Vagina (tissue), 2 donors: ENCODE data around the gene TTC39B.

Experiments used
- POLR2AphosphoS5 ChIP-seq, 2 donors: sonication (generic); formaldehyde crosslinking; IDR thresholded peaks; one replicate each; pipeline ENCODE4 v1.9.0; 2017; ENCODE audit warnings: antibody characterized with exemption in 2 of 2, mild to moderate bottlenecking in 2 of 2, low read depth in 1 of 2; ENCODE audit not compliant: insufficient read depth in 1 of 2
- TF ChIP-seq, protein P1 (sequence below), 3 experiments: fragments of 450-650 bp in 2 of 3; fragments of 200-600 bp in 1 of 3; sonication (generic) in 1 of 3; IDR thresholded peaks; one replicate each; pipeline ENCODE4 v1.5.1; 2017 to 2019; ENCODE audit warnings: antibody characterized with exemption in 3 of 3, mild to moderate bottlenecking in 2 of 3, moderate library complexity in 2 of 3

DNA sequence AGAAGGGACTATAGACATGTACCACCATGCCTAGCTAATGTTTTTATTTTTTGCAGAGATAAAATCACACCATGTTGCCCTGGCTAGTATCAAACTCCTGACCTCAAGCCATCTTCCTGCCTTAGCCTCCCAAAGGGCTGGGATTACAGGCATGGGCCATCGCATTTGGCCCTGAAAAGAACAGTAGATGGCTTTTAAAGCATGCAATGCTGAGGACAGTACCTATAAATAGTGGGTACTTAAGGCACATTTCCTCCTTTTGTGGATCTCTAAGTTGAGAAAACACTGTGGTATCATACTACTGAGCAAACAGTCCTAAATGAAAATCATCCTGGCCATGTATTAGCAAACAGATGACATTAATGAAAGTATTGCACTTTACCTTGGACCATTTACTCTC, 119.4 kb downstream of the TTC39B start:
- no peak for TF ChIP-seq POLR2AphosphoS5 (IDR thresholded peaks at IDR 0.05; ENCODE audit: insufficient read depth in 1 of 2, low read depth in 1 of 2)
- TF ChIP-seq, protein P1, sequence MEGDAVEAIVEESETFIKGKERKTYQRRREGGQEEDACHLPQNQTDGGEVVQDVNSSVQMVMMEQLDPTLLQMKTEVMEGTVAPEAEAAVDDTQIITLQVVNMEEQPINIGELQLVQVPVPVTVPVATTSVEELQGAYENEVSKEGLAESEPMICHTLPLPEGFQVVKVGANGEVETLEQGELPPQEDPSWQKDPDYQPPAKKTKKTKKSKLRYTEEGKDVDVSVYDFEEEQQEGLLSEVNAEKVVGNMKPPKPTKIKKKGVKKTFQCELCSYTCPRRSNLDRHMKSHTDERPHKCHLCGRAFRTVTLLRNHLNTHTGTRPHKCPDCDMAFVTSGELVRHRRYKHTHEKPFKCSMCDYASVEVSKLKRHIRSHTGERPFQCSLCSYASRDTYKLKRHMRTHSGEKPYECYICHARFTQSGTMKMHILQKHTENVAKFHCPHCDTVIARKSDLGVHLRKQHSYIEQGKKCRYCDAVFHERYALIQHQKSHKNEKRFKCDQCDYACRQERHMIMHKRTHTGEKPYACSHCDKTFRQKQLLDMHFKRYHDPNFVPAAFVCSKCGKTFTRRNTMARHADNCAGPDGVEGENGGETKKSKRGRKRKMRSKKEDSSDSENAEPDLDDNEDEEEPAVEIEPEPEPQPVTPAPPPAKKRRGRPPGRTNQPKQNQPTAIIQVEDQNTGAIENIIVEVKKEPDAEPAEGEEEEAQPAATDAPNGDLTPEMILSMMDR (IDR thresholded peaks at IDR 0.05): no peak
